GM12892 (cell line): ENCODE measurements around the gene MTHFSD.

Experiments
- DNase-seq: peaks from one replicate; pipeline ENCODE4 v3.0.0; 2011; ENCODE audit not compliant: insufficient read length
- FAIRE-seq: peaks from 2 replicates; lab custom pipeline; 2011; peaks lifted over from hg19 to GRCh38; lab: Jason Lieb, UNC
- POLR2A ChIP-seq: IDR thresholded peaks from 2 replicates; pipeline ENCODE4 v1.6.1; 2011; ENCODE audit warnings: low read depth, low read length, control low read depth
- POLR2AphosphoS5 ChIP-seq: IDR thresholded peaks from 2 replicates; pipeline ENCODE4 v1.6.1; 2011; ENCODE audit warnings: low read depth, low read length, control low read depth
- TAF1 ChIP-seq: IDR thresholded peaks from 2 replicates; pipeline ENCODE4 v1.6.1; 2011; ENCODE audit warnings: low read depth, mild to moderate bottlenecking, control low read depth, low read length, borderline replicate concordance

MTHFSD gene

GRCh38 chr16:86580063-86580790 is 25.2 kb upstream of the MTHFSD start:
- DNase-seq (no peak), FAIRE-seq (no peak)
- TF ChIP-seq POLR2AphosphoS5 (no peak), POLR2A (no peak), TAF1 (no peak)

GRCh38 chr16:86579268-86580062 is 24.4 kb upstream of the MTHFSD start:
- DNase-seq (no peak), FAIRE-seq (no peak)
- TF ChIP-seq POLR2AphosphoS5 (no peak), TAF1 (no peak), POLR2A (no peak)

GRCh38 chr16:86578611-86579267 is 23.7 kb upstream of the MTHFSD start:
- no peak for FAIRE-seq
- TF ChIP-seq POLR2A = no peak
- no peak for TF ChIP-seq TAF1
- no peak for TF ChIP-seq POLR2AphosphoS5
- DNase-seq = no peak

GRCh38 chr16:86578061-86578599 is 23.1 kb upstream of the MTHFSD start, which contains the start of gene FOXL1:
Gene FOXL1, plus strand, starts transcription at chr16:86578549. Its CDS starts 175 bp downstream, at chr16:86578724.
- no peak for DNase-seq
- no peak for FAIRE-seq
- TF ChIP-seq TAF1 (no peak), POLR2A (no peak)

- no peak for TF ChIP-seq POLR2A
- no peak for TF ChIP-seq POLR2AphosphoS5
- no peak for TF ChIP-seq TAF1
- no peak for DNase-seq
- no peak for FAIRE-seq
Measured at GRCh38 chr16:86577314-86577971, 22.4 kb upstream of the MTHFSD start.

- DNase-seq (no peak), FAIRE-seq (no peak)
- no peak for TF ChIP-seq POLR2AphosphoS5
- TF ChIP-seq POLR2A = no peak
- no peak for TF ChIP-seq TAF1
Measured at GRCh38 chr16:86576591-86577313, 21.7 kb upstream of the MTHFSD start.

- TF ChIP-seq POLR2A (no peak), POLR2AphosphoS5 (no peak), TAF1 (no peak)
- FAIRE-seq = no peak
- no peak for DNase-seq
Measured at GRCh38 chr16:86575754-86576557, 20.9 kb upstream of the MTHFSD start.

- FAIRE-seq (no peak), DNase-seq (no peak)
- TF ChIP-seq POLR2A (no peak), TAF1 (no peak), POLR2AphosphoS5 (no peak)
Measured at GRCh38 chr16:86575095-86575685, 20.2 kb upstream of the MTHFSD start.

GRCh38 chr16:86574646-86575045 is 19.6 kb upstream of the MTHFSD start:
- no peak for DNase-seq

More at GRCh38 chr16:86574646-86575045, 19.6 kb upstream of the MTHFSD start:
- TF ChIP-seq POLR2A (no peak), TAF1 (no peak), POLR2AphosphoS5 (no peak)
- FAIRE-seq = no peak
